ENCODE data around the gene PSORS1C2. TPM values are rescaled to one million over a fixed set of nuclear protein-coding genes. Genes with fewer than 3 reads are reported as not detected.
A peak's percentile ranks its signal among the peaks of the same experiment; 100 is the strongest.

The PSORS1C2 gene
- total RNA-seq, 2 donors from 2014 or later = not detected

DNA sequence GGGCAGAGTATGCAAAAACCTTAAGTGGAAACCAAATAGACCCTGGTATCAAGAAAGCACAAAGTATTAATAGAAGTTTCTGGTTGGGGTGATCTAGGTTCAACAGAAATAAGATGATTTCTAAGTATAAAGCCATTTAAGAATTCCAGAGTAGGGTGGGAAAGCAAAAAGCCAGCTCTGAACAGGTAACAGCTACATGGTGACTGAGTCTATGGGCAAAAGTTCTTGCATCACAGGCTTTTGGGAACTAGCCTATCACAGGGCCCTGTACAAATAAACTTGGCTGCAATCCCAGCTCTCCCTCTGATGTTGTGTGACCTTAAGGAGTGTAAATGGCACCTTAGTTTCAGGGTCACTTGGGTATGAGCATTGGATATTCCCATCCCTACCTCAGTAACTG is 25.1 kb upstream of the PSORS1C2 start:
- H3K9me3 ChIP-seq = no peaks in the 10 kb centered on the region
- H3K4me3 ChIP-seq = no peak overlapping the region
- H3K36me3 ChIP-seq (replicated peaks in 1 of 2; ENCODE audit: insufficient read depth in 1 of 2, low read depth in 2 of 2) = peaks cover 0 to 2% of the 10 kb centered on the region in 2 donors
- no peaks in the 10 kb centered on the region for H3K27me3 ChIP-seq
- H3K4me1 ChIP-seq = peaks cover 19% of the 10 kb centered on the region
- ATAC-seq (peak; percentile 76), DNase-seq (peak; percentile 57 to 87 (median 75))
- TF ChIP-seq CTCF (IDR thresholded peaks at IDR 0.05) (no peak), POLR2A (IDR thresholded peaks at IDR 0.05) (no peak)
- intact Hi-C loops (cut with DNase I) = no loop called here
- H3K27ac ChIP-seq = peak overlapping the region in 2 of 4 donors; percentile 27 to 47

DNA sequence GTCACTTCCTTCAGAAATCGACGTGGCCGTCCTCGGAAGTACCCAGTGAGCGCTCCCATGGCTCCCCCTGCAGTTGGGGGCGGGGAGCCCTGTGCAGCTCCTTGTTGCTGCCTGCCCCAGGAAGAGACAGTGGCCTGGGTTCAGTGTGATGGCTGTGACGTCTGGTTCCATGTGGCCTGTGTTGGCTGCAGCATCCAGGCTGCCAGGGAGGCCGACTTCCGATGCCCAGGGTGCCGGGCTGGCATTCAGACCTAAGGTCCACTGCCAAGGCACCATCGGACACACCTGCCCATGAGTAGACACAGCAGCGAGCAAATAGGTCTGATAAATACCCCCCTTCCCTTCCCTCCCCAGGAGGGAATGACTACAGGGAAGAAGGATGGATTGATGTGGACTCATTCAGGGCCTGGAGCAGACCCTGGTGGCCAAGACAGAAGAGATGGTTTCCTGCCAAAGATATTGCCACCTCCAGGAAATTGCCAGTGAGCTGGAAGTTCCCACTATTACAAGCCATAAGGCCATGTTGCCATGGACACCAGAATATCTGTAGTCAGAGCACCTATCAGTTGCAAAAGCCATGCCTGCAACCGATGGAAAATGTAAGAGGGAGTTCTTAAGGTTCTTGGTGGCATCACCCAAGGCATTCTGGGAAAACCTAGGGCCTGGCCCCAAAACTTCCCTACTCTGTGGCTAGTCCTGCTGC is 23.7 kb upstream of the PSORS1C2 start:
- H3K4me3 ChIP-seq = no peak overlapping the region
- no peaks in the 10 kb centered on the region for H3K9me3 ChIP-seq
- no peak for DNase-seq
- intact Hi-C loops (cut with DNase I) = no loop called here
- H3K27ac ChIP-seq = no peak overlapping the region
- H3K27me3 ChIP-seq = no peaks in the 10 kb centered on the region
- ATAC-seq = no peak
- H3K36me3 ChIP-seq (replicated peaks in 1 of 2; ENCODE audit: insufficient read depth in 1 of 2, low read depth in 2 of 2) = peaks cover 0 to 2% of the 10 kb centered on the region in 2 donors
- WGBS, 2 donors = 64 to 82% methylated on average over 3 to 12 of the region's 13 CpGs
- peaks cover 20% of the 10 kb centered on the region for H3K4me1 ChIP-seq
- no peak for TF ChIP-seq CTCF (IDR thresholded peaks at IDR 0.05)
- TF ChIP-seq POLR2A (IDR thresholded peaks at IDR 0.05) = no peak

GRCh38 chr6:31161216-31162126 is 22.6 kb upstream of the PSORS1C2 start:
- intact Hi-C loops (cut with DNase I) = no loop called here
- Histone ChIP-seq H3K9me3 (no peaks in the 10 kb centered on the region), H3K4me1 (peaks cover 26% of the 10 kb centered on the region), H3K4me3 (no peak overlapping the region), H3K27me3 (no peaks in the 10 kb centered on the region), H3K27ac (no peak overlapping the region), H3K36me3 (replicated peaks in 1 of 2; ENCODE audit: insufficient read depth in 1 of 2, low read depth in 2 of 2) (peaks cover 0 to 2% of the 10 kb centered on the region in 2 donors)
- 84 to 92% methylated on average over 17 to 19 of the region's 19 CpGs for WGBS, 2 donors
- DNase-seq (no peak), ATAC-seq (no peak)
- peak in 1 of 3 donors; percentile 3 for TF ChIP-seq POLR2A (IDR thresholded peaks at IDR 0.05)
- TF ChIP-seq CTCF (IDR thresholded peaks at IDR 0.05) = no peak

- peaks cover 23% of the 10 kb centered on the region for H3K4me1 ChIP-seq
- no peaks in the 10 kb centered on the region for H3K27me3 ChIP-seq
- H3K36me3 ChIP-seq (replicated peaks in 1 of 2; ENCODE audit: insufficient read depth in 1 of 2, low read depth in 2 of 2) = no peaks in the 10 kb centered on the region
- TF ChIP-seq POLR2A (IDR thresholded peaks at IDR 0.05) = no peak
- TF ChIP-seq CTCF (IDR thresholded peaks at IDR 0.05) = no peak
- peak overlapping the region in 1 of 2 donors; percentile 55 for H3K4me3 ChIP-seq
- peak overlapping the region in 2 of 4 donors; percentile 59 to 75 for H3K27ac ChIP-seq
- intact Hi-C loops (cut with DNase I) = no loop called here
- WGBS, 2 donors = 19 to 38% methylated on average over 20 to 35 of the region's 35 CpGs
- no peaks in the 10 kb centered on the region for H3K9me3 ChIP-seq
- ATAC-seq (no peak), DNase-seq (no peak)
These were observed 20.3 kb upstream of the PSORS1C2 start for GRCh38 chr6:31158863-31159855.

Measured in body of pancreas (tissue), 4 donors.